Measurements from ENCODE around the gene SLC35B1. TPM values are rescaled to one million over a fixed set of nuclear protein-coding genes. Genes with fewer than 3 reads are reported as not detected.

SLC35B1 gene
- total RNA-seq, 1 donor from 2014 or later = 37.2 TPM

DNA sequence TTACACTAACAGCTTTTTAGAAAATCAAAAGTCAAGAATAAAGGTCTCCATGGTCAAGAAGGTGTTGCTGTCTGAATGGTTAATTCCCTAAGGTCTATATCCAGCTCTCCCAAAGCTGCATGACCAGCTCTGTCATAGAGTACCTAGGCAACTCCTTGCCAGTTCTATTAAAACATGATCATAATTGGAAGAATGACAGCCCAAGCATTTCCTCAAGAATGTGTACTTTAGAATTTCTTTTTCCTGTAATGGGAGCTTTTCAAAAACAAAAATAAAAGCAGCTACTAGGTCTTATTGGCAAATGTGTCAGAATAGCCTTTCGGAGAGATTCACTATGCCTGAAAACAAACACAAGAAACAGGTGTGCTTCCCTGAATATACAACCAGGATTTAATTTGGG, 37.8 kb downstream of the SLC35B1 start:
- ATAC-seq = no peak

GRCh38 chr17:49667854-49668253, 39.9 kb downstream of the SLC35B1 start:
- peak; percentile 39 for ATAC-seq

DNA sequence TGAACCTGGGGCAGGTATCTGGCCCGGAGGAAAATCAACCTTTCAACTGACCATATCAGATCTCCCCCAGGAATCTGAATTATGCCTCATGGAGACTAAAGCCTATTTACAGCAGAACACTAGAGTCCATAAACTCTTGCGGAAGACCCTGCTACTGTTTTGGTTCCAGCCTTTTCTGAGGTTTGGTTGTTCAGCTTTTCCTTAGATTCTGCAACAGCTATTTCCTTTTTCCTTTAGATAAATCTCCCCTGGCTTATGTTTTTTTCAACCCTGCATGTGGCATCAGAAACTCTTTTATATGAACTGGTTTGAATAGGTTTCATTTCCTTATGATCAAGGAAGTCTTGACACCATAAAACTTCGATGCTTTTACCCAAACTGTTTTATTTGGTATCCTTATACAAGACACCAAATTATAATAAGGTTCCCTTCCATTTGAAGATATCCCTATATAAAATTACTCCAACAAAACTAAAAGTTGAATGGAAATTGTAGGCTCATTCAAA, 43.0 kb downstream of the SLC35B1 start:
- no peak for ATAC-seq

GRCh38 chr17:49659661-49660382, 47.9 kb downstream of the SLC35B1 start:
- ATAC-seq = no peak

DNA sequence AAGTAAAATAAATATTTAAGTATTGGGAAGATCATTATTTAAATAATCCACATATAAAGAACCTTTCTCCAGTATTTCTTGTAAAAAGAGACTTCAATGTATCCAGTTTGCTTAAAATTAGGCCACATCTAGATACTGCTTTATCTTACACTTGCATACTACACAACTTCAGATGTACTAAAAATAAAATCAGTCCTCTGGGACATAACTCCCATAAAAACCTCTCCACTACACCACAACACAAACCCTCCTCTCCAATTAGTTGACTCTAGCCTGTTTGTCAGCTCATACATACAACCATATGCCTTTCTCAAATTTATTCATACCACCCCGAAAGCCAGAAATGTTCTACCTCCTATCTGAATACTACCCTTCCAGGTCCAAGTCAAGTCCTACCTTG, 51.5 kb downstream of the SLC35B1 start:
- ATAC-seq = no peak

Other genes starting within 250 kb of the SLC35B1 start
- 6.5 TPM for gene NGFR, start 212.7 kb downstream of the SLC35B1 start, total RNA-seq
- 0.16 TPM for gene NXPH3, start 132.1 kb downstream of the SLC35B1 start, total RNA-seq
- 27.9 TPM for gene SPOP, start 29.9 kb downstream of the SLC35B1 start, total RNA-seq
- gene FAM117A, start 56.2 kb upstream of the SLC35B1 start, total RNA-seq = 3.9 TPM
- 33.7 TPM for gene KAT7, start 80.7 kb upstream of the SLC35B1 start, total RNA-seq
- gene TAC4, start 140.1 kb upstream of the SLC35B1 start, total RNA-seq = not detected